K562 (cell line): ENCODE results near the gene DENND2A. TPM values are rescaled to one million over a fixed set of nuclear protein-coding genes. Genes with fewer than 3 reads are reported as not detected.
"Not testable (repeated sequence)": the region's sequence is repeated elsewhere in the genome, so short reads cannot be mapped to it uniquely, and the experiment has no call there.

Experiments
- ATAC-seq: fragments of 200-7000 bp; cut with Tn5 transposase; 3 replicates; pipeline ENCODE4 v1.9.1; 2020; ENCODE audit warnings: moderate library complexity
- BruUV-seq: library from RNA; stranded (reverse); fragments of 400-500 nt; replicated peaks from 2 replicates; lab custom pipeline; 2021; lab: Mats Ljungman, UMichigan
- CTCF ChIA-PET: fragments of 300-600 bp; formaldehyde crosslinking; extraction: SDS; loops from one replicate; lab custom pipeline; 2021; ENCODE audit warnings: low intra/inter-chr PET ratio; lab: Yijun Ruan, JAX
- POLR2A ChIA-PET: fragments of 300-600, 350-650 bp; sonication (Branson Sonifier 250); formaldehyde crosslinking; extraction: SDS; loops from one replicate; lab custom pipeline; 2021; ENCODE audit warnings: antibody characterized with exemption, inconsistent platforms; lab: Yijun Ruan, JAX
- DNase-seq, 4 experiments: peaks; one replicate each; pipeline versions ENCODE4 v3.0.0 to v3.0.0-alpha.2; 2011 to 2018; ENCODE audit warnings: low spot score in 3 of 4, mixed read lengths in 3 of 4; ENCODE audit errors: extremely low read depth in 1 of 4
- FAIRE-seq: peaks from 2 replicates; lab custom pipeline; 2011; peaks lifted over from hg19 to GRCh38; lab: Jason Lieb, UNC
- H2AFZ ChIP-seq: 2 replicates; pipeline ENCODE4 v1.6.0; 2011; ENCODE audit warnings: low read depth, low read length, control low read depth, inconsistent platforms
- H3K27ac ChIP-seq: fragments of 200-600 bp; 3 replicates; pipeline ENCODE4 v1.8.0; 2011; ENCODE audit warnings: low read depth, mild to moderate bottlenecking, control low read depth, inconsistent platforms, low read length, moderate library complexity, mixed read lengths; ENCODE audit errors: extremely low read depth
- H3K27me3 ChIP-seq, 2 experiments: fragments of 300-600 bp in 1 of 2; 2 replicates in 1 of 2; 3 replicates in 1 of 2; pipeline versions ENCODE4 v1.6.0 to v1.8.0; 2011; ENCODE audit warnings: inconsistent platforms in 2 of 2, low read length in 2 of 2, mild to moderate bottlenecking in 1 of 2, mixed read lengths in 1 of 2, moderate library complexity in 1 of 2; ENCODE audit not compliant: control insufficient read depth in 2 of 2, insufficient read depth in 2 of 2
- H3K36me3 ChIP-seq: fragments of 300-600 bp; 3 replicates; pipeline ENCODE4 v1.8.0; 2011; ENCODE audit warnings: mild to moderate bottlenecking, low read length, inconsistent platforms; ENCODE audit not compliant: control insufficient read depth, insufficient read depth
- H3K4me1 ChIP-seq, 2 experiments: fragments of 200-600 bp in 1 of 2; replicated peaks in 1 of 2; 2 replicates in 1 of 2; 3 replicates in 1 of 2; pipeline versions ENCODE4 v1.5.1 to v1.8.0; 2011; ENCODE audit warnings: inconsistent platforms in 2 of 2, low read length in 2 of 2, mild to moderate bottlenecking in 1 of 2, mixed read lengths in 1 of 2, moderate library complexity in 1 of 2; ENCODE audit not compliant: control insufficient read depth in 2 of 2, insufficient read depth in 2 of 2
- H3K4me2 ChIP-seq: 2 replicates; pipeline ENCODE4 v1.6.1; 2011; ENCODE audit warnings: low read length, control low read depth, inconsistent platforms, mixed read lengths; ENCODE audit not compliant: insufficient read depth
- H3K4me3 ChIP-seq: fragments of 200-600 bp; sonication (generic), shearing (Covaris generic); 2 replicates; pipeline ENCODE4 v1.5.1; 2016; ENCODE audit warnings: control low read depth, inconsistent platforms
- H3K79me2 ChIP-seq: fragments of 200-600 bp; 3 replicates; pipeline ENCODE4 v1.8.0; 2011; ENCODE audit warnings: low read length, inconsistent platforms; ENCODE audit not compliant: control insufficient read depth, insufficient read depth
- H3K9ac ChIP-seq, 2 experiments: 2 replicates each; pipeline versions ENCODE4 v1.6.0 to v1.6.1; 2011; ENCODE audit warnings: low read depth in 2 of 2, low read length in 2 of 2, control low read depth in 1 of 2, inconsistent platforms in 1 of 2, mild to moderate bottlenecking in 1 of 2, mixed read lengths in 1 of 2; ENCODE audit not compliant: insufficient read depth in 1 of 2
- H3K9me1 ChIP-seq: one replicate; pipeline ENCODE4 v1.6.0; 2011; ENCODE audit warnings: inconsistent platforms, mild to moderate bottlenecking, low read length, moderate library complexity; ENCODE audit not compliant: control insufficient read depth, insufficient read depth
- H3K9me3 ChIP-seq: replicated peaks from 2 replicates; pipeline ENCODE4 v1.5.1; 2011; ENCODE audit warnings: low read depth, low read length, inconsistent platforms; ENCODE audit not compliant: control insufficient read depth, insufficient read depth
- H4K20me1 ChIP-seq: replicated peaks from 2 replicates; pipeline ENCODE4 v1.6.1; 2011; ENCODE audit warnings: low read length, inconsistent platforms, mixed read lengths; ENCODE audit not compliant: control insufficient read depth, insufficient read depth
- FOSL1 ChIP-seq: fragments of 200-800 bp; sonication (Bioruptor generic); conservative IDR thresholded peaks from 2 replicates; pipeline ENCODE4 v1.6.1; 2016; ENCODE audit warnings: missing genetic modification characterization, missing compliant biosample characterization
- FOXA3 ChIP-seq, 2 experiments: fragments of 450-650 bp in 1 of 2; sonication (generic) in 1 of 2; formaldehyde crosslinking; IDR thresholded peaks in 1 of 2; conservative IDR thresholded peaks in 1 of 2; 2 replicates each; pipeline versions ENCODE4 v1.4.0 to v1.8.0; 2020 to 2022; ENCODE audit warnings: mild to moderate bottlenecking in 2 of 2, missing genetic modification reagents in 1 of 2
- FOXJ2 ChIP-seq: fragments of 200-800 bp; sonication (Bioruptor generic); IDR thresholded peaks from 2 replicates; pipeline ENCODE4 v1.6.1; 2016; ENCODE audit warnings: missing genetic modification characterization, missing compliant biosample characterization
- GTF2E2 ChIP-seq: fragments of 200-800 bp; sonication (Bioruptor generic); IDR thresholded peaks from 2 replicates; pipeline ENCODE4 v1.6.1; 2016; ENCODE audit warnings: missing genetic modification characterization, missing compliant biosample characterization
- MIER1 ChIP-seq: fragments of 450-650 bp; IDR thresholded peaks from 2 replicates; pipeline ENCODE4 v1.6.1; 2016; ENCODE audit warnings: antibody characterized with exemption, mild to moderate bottlenecking, low read depth
- WGBS: fragments of 100-300 bp; shearing (Covaris generic); methylation state at CpG from one replicate; pipeline ENCODE4 v1.1.6; 2016; ENCODE audit warnings: low coverage, mixed read lengths; ENCODE audit not compliant: insufficient coverage; ENCODE audit errors: missing lambda C conversion rate; 5-methylcytosine and 5-hydroxymethylcytosine counted together
- in situ Hi-C: fragments of 300-500 bp; cut with MboI; formaldehyde crosslinking; loops from 4 replicates; pipeline ENCODE4 v1.15.0; 2018; ENCODE audit warnings: inconsistent platforms, mixed read lengths
- intact Hi-C: fragments of 100-400 bp; cut with micrococcal nuclease; formaldehyde crosslinking; loops from 2 replicates; pipeline ENCODE4 v1.14.2; 2022
- polyA plus RNA-seq, 8 experiments: library from polyadenylated mRNA; depleted of rRNA in 4 of 8; stranded (reverse) in 5 of 8; unstranded in 3 of 8; fragments of >200 nt; fragmentation: Nextera tagmentation in 2 of 8; fragmentation: Illumina TruSeq in 1 of 8; extraction: Ambion mirVana in 2 of 8; extraction: Trizol in 1 of 8; gene quantifications; 2 replicates each; pipeline versions ENCODE4 v1.2.1 to v1.2.3, GENCODE V29; 2011 to 2014; ENCODE audit warnings: inconsistent platforms in 1 of 8, missing spikeins in 1 of 8
- total RNA-seq, 7 experiments: library from RNA; depleted of rRNA in 6 of 7; stranded (reverse); fragments of >200 nt in 6 of 7; fragmentation: Illumina TruSeq in 2 of 7; extraction: Trizol in 2 of 7; gene quantifications; 2 replicates each; pipeline versions ENCODE4 v1.2.1 to v1.2.3, GENCODE V29; 2011 to 2021; ENCODE audit warnings: low replicate concordance in 1 of 7

The DENND2A gene
- total and polyA plus RNA-seq, 9 of the 15 experiments (the other 6 are each of a cell fraction or from before 2014, with no cell fraction given): not detected

- Histone ChIP-seq H3K4me1 (peaks cover 26 to 34% of the 10 kb centered on the region in 2 experiments; a peak in 4 of 5 replicates), H3K27ac (peak overlapping the region; percentile 70), H3K4me2 (peak overlapping the region; percentile 23; the same call in 1 of the 2 replicates), H2AFZ (peak overlapping the region; percentile 81), H3K9ac (peak overlapping the region; percentile 15 to 32; a peak in 3 of 4 replicates)
- H3K27me3 ChIP-seq, H3K79me2 ChIP-seq, in situ Hi-C loops, H3K4me3 ChIP-seq, DNase-seq, BruUV-seq, intact Hi-C loops, H3K36me3 ChIP-seq, H4K20me1 ChIP-seq, FAIRE-seq, H3K9me3 ChIP-seq, CTCF ChIA-PET, H3K9me1 ChIP-seq, ATAC-seq: not testable (repeated sequence)
- 71% methylated on average over 6 of the region's 6 CpGs for WGBS
- TF ChIP-seq MIER1: peak; percentile 20; the same call in 1 of the 2 replicates
- TF ChIP-seq GTF2E2 (tag): peak; percentile 6; the same call in 1 of the 2 replicates
- peak; percentile 6; the same call in 1 of the 2 replicates for TF ChIP-seq FOXJ2 (tag)
- peak in 1 of 2 experiments; percentile 52; a peak in 1 of 4 replicates for TF ChIP-seq FOXA3 (CRISPR knock-in tag; conservative IDR thresholded peaks at IDR 0.05 in 1 of 2, IDR thresholded peaks at IDR 0.05 in 1 of 2)
- TF ChIP-seq FOSL1: 0 out of 2 replicates have a peak, but pooled peaks have one; percentile 19
- POLR2A ChIA-PET: interaction anchor here (0.6 to 1.7 kb wide), 7 partner anchors 10 to 33 kb away, joined by 3 to 10 read pairs (median 4); no protein-coding TSS in a partner anchor
Observed at GRCh38 chr7:140507556-140507955, 133.1 kb downstream of the DENND2A start.
